Measurements from ENCODE around the gene RFPL2.
"Not testable (repeated sequence)": the region's sequence is repeated elsewhere in the genome, so short reads cannot be mapped to it uniquely, and the experiment has no call there.

Gene RFPL2

DNA sequence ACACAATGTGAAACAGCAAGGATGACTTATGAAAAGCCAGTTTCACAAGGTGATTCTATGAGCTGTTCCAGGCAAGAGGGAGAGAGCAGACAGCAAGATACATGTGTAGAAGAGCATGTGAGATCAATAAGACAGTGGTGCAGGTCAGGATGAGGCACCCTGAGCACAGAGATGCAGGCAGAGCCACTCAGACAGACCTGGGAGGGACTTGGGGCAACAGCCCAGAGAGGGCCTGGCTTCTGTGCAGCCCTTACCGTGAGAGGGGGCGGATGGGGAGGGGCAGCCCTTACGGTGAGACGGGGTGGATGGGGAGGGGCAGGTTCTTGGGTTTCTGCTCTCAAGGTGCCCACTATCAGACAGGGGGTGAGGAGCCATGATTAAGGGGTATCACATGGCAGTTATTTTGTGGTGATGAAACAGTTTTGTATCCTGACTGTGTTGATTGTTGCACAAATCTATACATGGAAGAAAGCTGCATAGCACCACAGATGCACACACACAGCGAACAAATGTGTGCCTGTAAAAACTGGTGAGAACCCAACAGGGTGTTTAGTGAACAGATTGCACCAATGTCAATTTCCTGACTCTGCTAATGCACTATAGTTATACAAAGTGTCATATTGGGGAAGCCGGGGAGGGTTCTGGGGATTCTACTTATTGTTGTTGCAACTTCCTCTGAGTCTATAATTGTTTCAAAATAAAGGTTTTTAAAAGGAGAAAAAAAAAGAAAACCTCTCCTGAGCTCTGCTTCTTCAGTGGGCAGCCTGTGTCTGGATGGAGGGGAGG, 40.6 kb downstream of the RFPL2 start:
- no peak for DNase-seq

DNA sequence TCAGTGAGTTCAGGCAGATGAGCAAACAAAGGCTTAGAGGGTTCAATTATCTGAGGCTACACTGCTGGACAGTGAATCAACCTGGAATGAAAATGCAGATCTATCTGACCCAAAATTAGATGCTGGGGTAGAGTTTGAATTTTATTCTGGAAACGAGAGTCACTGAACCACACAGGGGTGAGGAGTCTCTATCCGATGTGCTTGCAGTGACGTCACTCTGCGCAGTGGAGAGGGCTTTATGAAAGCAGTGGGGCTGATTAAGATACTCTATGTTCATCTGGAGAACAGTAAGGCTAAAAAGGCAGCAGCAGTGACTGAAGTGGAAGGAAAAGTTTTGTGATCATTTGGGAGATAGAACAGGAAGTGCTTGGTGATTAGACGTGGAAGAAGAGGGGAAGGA, 44.5 kb downstream of the RFPL2 start:
- not testable (repeated sequence) for DNase-seq

DNA sequence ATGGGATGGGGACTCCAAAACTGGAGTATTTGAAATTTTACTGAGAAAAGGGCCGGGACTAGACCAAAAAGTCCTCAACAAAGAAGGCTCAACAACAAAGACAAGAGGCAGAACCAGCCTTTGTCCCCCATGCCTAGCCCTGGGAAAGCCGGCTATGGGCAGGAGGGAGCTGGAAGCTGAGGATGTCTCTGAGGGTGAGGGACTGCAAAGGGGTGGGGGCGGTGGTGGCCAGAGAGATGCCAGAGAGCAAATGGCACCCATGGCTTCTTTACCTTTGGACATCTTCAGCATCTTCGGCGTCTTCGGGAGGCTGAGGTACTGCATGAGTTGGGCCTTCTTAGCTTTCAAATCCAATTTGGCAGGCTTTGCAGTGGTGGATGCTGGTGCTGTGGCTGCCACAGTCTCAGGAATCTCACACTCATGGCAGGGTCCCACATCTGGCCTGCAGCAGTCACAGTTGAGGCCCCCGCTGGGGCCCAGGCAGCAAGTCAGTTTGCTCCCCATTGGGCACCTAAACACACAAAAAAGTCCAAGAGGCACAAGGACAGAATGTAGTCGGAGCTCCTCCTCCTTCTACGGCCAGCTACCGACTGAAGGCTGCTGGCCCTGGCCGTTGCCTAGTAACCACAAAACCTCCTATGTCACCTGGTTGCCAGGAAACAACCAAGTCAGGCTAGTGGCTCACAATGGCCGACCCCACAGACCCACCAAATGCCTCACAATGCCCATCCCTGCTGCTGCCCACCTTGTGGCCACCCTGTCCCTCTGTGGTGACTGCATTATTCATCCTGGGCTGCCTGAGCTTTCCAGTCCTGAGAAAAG, 46.0 kb downstream of the RFPL2 start, which contains the start of gene C22orf42:
TSS of gene C22orf42 (minus strand) at position 592 of the 822 bp plus-strand sequence. CDS start at position 504, 88 bp downstream.
- DNase-seq = no peak

DNA sequence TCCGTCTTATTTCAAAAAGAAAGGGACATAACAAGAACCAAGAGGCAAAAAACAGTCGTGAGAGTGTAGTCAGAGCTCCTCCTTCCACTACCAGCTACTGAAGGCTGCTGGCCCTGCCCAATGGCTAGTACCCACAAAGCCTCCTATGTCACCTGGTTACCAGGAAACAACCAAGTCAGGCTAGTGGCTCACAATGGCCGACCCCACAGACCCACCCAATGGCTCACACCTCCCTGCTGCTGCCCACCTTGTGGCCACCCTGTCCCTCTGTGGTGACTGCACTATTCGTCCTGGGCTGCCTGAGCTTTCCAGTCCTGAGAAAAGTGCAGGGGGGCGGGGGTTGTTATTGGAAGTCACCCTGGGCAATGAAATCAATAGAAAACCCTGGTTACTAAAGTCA, 47.2 kb downstream of the RFPL2 start:
- not testable (repeated sequence) for DNase-seq

DNA sequence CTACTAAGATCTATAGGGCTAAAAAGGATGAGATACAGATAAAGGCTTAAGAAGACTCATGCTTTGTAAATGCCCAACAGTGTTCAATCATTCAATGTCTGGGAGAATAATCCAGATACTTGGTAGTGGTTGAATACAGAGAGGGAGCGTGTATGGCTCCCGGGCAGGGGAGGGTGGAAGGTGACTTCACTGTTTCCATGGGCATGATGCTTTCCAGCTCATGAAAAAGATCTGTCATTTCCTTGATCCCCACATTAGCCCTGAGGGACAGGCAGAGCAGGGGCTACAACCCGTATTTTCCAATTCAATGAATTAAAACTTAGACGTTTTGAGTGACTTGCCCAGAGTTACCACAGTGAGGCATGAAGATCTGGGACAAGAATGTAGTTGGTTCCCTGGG, 50.1 kb downstream of the RFPL2 start:
- DNase-seq = not testable (repeated sequence)

DNA sequence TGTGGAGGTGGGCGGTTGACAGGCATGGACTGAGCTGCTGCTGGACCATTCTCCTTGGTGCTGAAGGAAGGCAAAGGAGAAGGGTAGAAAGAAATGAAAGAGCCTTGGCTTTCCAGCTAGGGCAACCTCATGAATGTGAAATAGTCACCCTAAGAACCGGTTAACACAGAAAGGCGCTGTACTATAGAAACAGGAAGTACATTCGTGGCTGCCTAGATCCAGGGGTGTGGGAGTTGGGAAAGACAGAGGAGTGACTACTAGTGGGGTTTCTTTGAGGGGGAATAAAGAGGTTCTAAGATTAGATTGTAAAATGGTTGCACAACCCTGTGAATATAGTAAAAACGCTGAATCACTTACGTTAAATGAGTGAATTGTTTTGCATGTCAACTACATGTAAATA, 53.2 kb downstream of the RFPL2 start:
- not testable (repeated sequence) for DNase-seq

DNA sequence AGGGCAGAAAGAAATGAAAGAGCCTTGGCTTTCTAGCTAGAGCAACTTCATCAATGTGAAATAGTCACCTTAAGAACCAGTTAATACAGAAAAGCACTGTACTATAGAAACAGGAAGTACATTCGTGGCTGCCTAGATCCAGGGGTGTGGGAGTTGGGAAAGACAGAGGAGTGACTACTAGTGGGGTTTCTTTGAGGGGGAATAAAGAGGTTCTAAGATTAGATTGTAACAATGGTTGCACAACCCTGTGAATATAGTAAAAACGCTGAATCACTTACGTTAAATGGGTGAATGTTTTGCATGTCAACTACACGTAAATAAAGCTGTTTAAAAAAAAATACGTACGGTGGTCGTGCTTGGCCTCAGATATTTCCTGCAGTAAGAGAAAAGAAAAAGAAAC, 54.2 kb downstream of the RFPL2 start:
- not testable (repeated sequence) for DNase-seq

DNA sequence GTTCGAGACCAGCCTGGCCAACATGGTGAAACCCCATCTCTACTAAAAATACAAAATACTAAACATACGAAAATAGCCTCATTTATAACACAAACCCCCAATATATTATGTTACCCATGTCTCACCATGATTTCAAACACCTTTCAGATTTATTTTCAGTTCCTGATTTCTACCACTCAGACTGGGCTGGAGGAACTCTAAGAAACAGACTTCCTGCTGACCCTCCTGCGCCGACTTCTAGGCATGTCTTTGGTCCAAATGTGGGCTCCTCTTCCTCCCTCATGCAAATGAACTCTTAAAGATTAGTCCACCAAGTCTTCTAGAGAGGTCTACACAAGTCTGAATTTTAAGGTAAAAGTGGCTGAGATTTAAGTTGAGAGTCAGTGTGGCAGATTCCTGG, 56.5 kb downstream of the RFPL2 start:
- DNase-seq = not testable (repeated sequence)

DNA sequence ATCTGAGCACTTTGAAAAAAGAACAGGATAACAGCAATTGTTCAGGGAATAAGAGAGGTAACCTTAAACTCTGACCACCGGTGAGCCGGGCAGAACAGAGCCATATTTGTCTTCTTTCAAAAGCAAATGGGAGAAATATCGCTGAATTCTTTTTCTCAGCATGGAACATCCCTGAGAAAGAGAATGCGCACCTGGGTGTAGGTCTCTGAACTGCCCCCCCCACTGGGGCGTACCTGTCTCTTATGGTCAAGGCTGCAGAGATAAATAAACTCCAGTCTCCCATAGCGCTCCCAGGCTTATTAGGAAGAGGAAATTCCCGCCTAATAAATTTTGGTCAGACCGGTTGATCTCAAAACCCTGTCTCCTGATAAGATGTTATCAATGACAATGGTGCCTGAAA, 57.7 kb downstream of the RFPL2 start:
- not testable (repeated sequence) for DNase-seq

DNA sequence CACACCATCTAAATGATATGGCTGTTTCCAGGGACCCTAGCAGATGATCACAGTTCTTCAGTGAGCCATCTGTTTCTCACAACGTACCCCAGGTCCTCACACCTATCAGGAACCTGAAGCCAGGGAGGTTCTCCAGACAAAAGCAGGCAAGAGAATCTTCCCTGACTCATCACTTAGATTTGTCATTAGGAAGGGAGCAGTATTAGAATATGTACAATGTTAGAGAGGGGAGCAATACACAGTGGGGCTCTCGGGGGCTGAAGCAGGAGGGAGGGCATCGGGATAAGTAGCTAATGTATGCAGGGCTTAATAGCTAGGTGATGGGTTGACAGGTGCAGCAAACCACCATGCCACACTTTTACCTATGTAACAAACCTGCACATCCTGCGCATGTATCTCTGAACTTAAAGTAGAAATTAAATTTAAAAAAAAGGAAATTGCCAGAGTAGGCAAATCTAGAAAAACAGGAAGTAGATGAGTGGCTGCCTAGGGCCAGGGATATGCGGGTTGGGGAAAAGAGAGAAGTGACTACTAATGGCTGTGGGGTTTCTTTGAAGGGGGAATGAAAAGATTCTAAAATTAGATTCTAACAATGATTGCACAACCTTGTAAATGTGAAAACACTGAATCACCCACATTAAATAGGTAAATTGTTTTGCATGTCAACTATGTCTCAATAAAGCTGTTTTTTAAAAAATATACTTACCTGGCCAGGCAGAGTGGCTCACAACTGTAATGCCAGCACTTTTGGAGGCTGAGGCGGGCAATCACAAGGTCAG, 60.2 kb downstream of the RFPL2 start:
- DNase-seq = no peak

DNA sequence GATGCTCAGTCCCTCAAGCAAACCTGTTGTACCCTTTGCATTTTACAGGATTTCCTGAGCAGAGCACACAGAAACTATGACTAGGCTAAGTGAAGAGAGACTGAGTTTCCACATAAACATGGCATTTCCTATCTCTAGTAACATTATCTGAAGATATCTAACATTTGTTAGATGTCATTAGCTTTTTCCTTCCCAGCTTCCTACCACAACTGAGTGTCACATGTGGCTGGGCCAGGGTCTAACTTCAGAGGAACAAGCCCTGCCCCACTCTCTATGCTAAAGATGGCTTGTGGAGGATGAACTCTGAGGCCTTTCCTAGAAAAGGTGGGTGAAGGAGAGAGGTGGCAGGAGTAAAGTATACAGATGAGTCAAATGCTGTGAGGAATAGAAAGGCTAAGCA, 62.3 kb downstream of the RFPL2 start:
- no peak for DNase-seq

DNA sequence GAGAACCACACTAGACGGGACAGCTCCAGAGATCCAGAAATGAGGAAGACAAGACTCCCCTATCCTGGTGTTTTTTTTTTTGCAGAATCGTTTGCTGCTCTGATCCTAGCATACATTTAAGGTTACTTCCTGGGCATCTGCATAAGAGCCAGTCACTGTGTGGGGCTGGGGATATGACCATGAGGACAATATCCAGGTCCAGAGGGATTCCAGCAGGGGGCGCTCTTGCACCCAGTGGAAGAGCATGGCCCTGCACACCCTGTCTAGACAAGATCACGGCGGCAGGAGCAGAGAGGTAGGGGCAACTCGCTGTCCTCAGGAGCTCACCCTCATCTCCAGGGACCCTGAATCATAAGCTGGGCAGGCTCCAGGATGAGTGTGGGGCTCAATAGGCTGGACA, 64.2 kb downstream of the RFPL2 start:
- not testable (repeated sequence) for DNase-seq
